HEK293 (cell line): ENCODE results near the gene LRFN2.

ENCODE experiments used
- CTCF ChIA-PET: fragments of 350-600 bp; formaldehyde crosslinking; extraction: SDS; loops from one replicate; lab custom pipeline; 2021; ENCODE audit warnings: antibody characterized with exemption; lab: Yijun Ruan, JAX
- POLR2A ChIA-PET: fragments of 300-600 bp; formaldehyde crosslinking; extraction: SDS; loops from one replicate; lab custom pipeline; 2020; ENCODE audit warnings: antibody characterized with exemption, inconsistent platforms; lab: Yijun Ruan, JAX
- H3K27ac ChIP-seq: fragments of 200-500 bp; sonication (Bioruptor generic); 2 replicates; pipeline ENCODE4 v1.5.1; 2014; ENCODE audit warnings: low read depth, low read length, control low read depth, inconsistent platforms; ENCODE audit errors: extremely low read depth
- H3K36me3 ChIP-seq, 2 experiments: fragments of 200-500 bp in 1 of 2; sonication (Bioruptor generic) in 1 of 2; 1 replicate in 1 of 2; 2 replicates in 1 of 2; pipeline ENCODE4 v1.5.1; 2014 to 2017; ENCODE audit warnings: inconsistent platforms in 2 of 2, low read length in 2 of 2; ENCODE audit not compliant: control insufficient read depth in 2 of 2, insufficient read depth in 1 of 2
- H3K4me1 ChIP-seq: fragments of 200-500 bp; sonication (Bioruptor generic); 2 replicates; pipeline ENCODE4 v1.5.1; 2014; ENCODE audit warnings: mild to moderate bottlenecking, low read length, inconsistent platforms; ENCODE audit not compliant: control insufficient read depth, insufficient read depth
- H3K4me3 ChIP-seq: 2 replicates; pipeline ENCODE4 v1.5.1; 2011; ENCODE audit warnings: low read depth, mild to moderate bottlenecking, control low read depth, low read length, moderate library complexity
- H3K9me3 ChIP-seq: fragments of 200-500 bp; sonication (Bioruptor generic); 2 replicates; pipeline ENCODE4 v1.5.1; 2014; ENCODE audit warnings: low read depth, low read length, inconsistent platforms; ENCODE audit not compliant: control insufficient read depth, insufficient read depth
- EGR2 ChIP-seq: fragments of 450-650 bp; formaldehyde crosslinking; IDR thresholded peaks from 2 replicates; pipeline ENCODE4 v1.5.1; 2016; ENCODE audit warnings: low read depth, missing biosample characterization, missing genetic modification characterization
- KLF10 ChIP-seq: fragments of 450-650 bp; IDR thresholded peaks from 2 replicates; pipeline ENCODE4 v1.5.1; 2018; ENCODE audit warnings: missing biosample characterization, mild to moderate bottlenecking, missing genetic modification characterization
- MYNN ChIP-seq: fragments of 450-650 bp; formaldehyde crosslinking; IDR thresholded peaks from 2 replicates; pipeline ENCODE4 v1.5.1; 2016; ENCODE audit warnings: missing biosample characterization, missing genetic modification characterization, borderline replicate concordance
- OVOL3 ChIP-seq: fragments of 450-650 bp; formaldehyde crosslinking; IDR thresholded peaks from 2 replicates; pipeline ENCODE4 v1.5.1; 2016; ENCODE audit warnings: missing biosample characterization, missing genetic modification characterization
- PRDM1 ChIP-seq: fragments of 450-650 bp; formaldehyde crosslinking; IDR thresholded peaks from 2 replicates; pipeline ENCODE4; 2016; ENCODE audit warnings: missing biosample characterization, missing genetic modification characterization
- REPIN1 ChIP-seq: fragments of 450-650 bp; formaldehyde crosslinking; IDR thresholded peaks from 2 replicates; pipeline ENCODE4 v1.5.1; 2017; ENCODE audit warnings: missing biosample characterization, missing genetic modification characterization, low read depth
- SALL2 ChIP-seq: fragments of 450-650 bp; formaldehyde crosslinking; IDR thresholded peaks from 2 replicates; pipeline ENCODE4 v1.5.0; 2017; ENCODE audit warnings: missing biosample characterization, mild to moderate bottlenecking, missing genetic modification characterization, borderline replicate concordance
- TRIM28 ChIP-seq: IDR thresholded peaks from 2 replicates; pipeline ENCODE4 v1.6.1; 2011; ENCODE audit warnings: low read length, control low read depth, borderline replicate concordance
- ZFHX2 ChIP-seq: fragments of 450-650 bp; formaldehyde crosslinking; conservative IDR thresholded peaks from 2 replicates; pipeline ENCODE4 v1.5.1; 2016; ENCODE audit warnings: missing biosample characterization, missing genetic modification characterization
- ZFP37 ChIP-seq: fragments of 450-650 bp; formaldehyde crosslinking; IDR thresholded peaks from 2 replicates; pipeline ENCODE4 v1.5.1; 2016; ENCODE audit warnings: missing biosample characterization, missing genetic modification characterization
- ZFP69B ChIP-seq: fragments of 450-650 bp; formaldehyde crosslinking; IDR thresholded peaks from 2 replicates; pipeline ENCODE4 v1.5.1; 2016; ENCODE audit warnings: missing biosample characterization, missing genetic modification characterization
- ZNF175 ChIP-seq: fragments of 450-650 bp; formaldehyde crosslinking; IDR thresholded peaks from 2 replicates; pipeline ENCODE4 v1.5.1; 2016; ENCODE audit warnings: missing biosample characterization, missing genetic modification characterization
- ZNF311 ChIP-seq: fragments of 450-650 bp; formaldehyde crosslinking; IDR thresholded peaks from 2 replicates; pipeline ENCODE4 v1.5.1; 2017; ENCODE audit warnings: missing biosample characterization, missing genetic modification characterization, borderline replicate concordance
- ZNF335 ChIP-seq: fragments of 450-650 bp; formaldehyde crosslinking; conservative IDR thresholded peaks from 2 replicates; pipeline ENCODE4 v1.5.1; 2016; ENCODE audit warnings: missing biosample characterization, missing genetic modification characterization
- ZNF341 ChIP-seq: fragments of 450-650 bp; formaldehyde crosslinking; IDR thresholded peaks from 2 replicates; pipeline ENCODE4; 2016; ENCODE audit warnings: low read depth, missing biosample characterization, missing genetic modification characterization
- ZNF37A ChIP-seq: fragments of 450-650 bp; IDR thresholded peaks from 2 replicates; pipeline ENCODE4 v1.5.1; 2018; ENCODE audit warnings: missing biosample characterization, missing genetic modification characterization
- ZNF426 ChIP-seq: fragments of 450-650 bp; formaldehyde crosslinking; IDR thresholded peaks from 2 replicates; pipeline ENCODE4 v1.5.1; 2017; ENCODE audit warnings: missing biosample characterization, missing genetic modification characterization, mild to moderate bottlenecking, inconsistent platforms, moderate library complexity
- ZNF48 ChIP-seq: fragments of 450-650 bp; formaldehyde crosslinking; IDR thresholded peaks from 2 replicates; pipeline ENCODE4 v1.5.1; 2016; ENCODE audit warnings: missing biosample characterization, missing genetic modification characterization
- ZNF501 ChIP-seq: fragments of 450-650 bp; formaldehyde crosslinking; IDR thresholded peaks from 2 replicates; pipeline ENCODE4 v1.5.1; 2016; ENCODE audit warnings: missing biosample characterization, missing genetic modification characterization
- ZNF548 ChIP-seq: fragments of 450-650 bp; formaldehyde crosslinking; IDR thresholded peaks from 2 replicates; pipeline ENCODE4 v1.5.1; 2016; ENCODE audit warnings: missing biosample characterization, missing genetic modification characterization
- ZNF560 ChIP-seq: fragments of 450-650 bp; formaldehyde crosslinking; IDR thresholded peaks from 2 replicates; pipeline ENCODE4 v1.5.1; 2017; ENCODE audit warnings: missing biosample characterization, missing genetic modification characterization, borderline replicate concordance
- ZNF843 ChIP-seq: fragments of 450-650 bp; formaldehyde crosslinking; IDR thresholded peaks from 2 replicates; pipeline ENCODE4 v1.5.1; 2016; ENCODE audit warnings: missing biosample characterization, missing genetic modification characterization
- TF ChIP-seq, protein P1 (sequence below): fragments of 450-650 bp; formaldehyde crosslinking; IDR thresholded peaks from 2 replicates; pipeline ENCODE4 v1.5.1; 2016; ENCODE audit warnings: missing biosample characterization, missing genetic modification characterization
- TF ChIP-seq, protein P2 (sequence below): fragments of 450-650 bp; formaldehyde crosslinking; IDR thresholded peaks from 2 replicates; pipeline ENCODE4 v1.5.1; 2016; ENCODE audit warnings: missing biosample characterization, missing genetic modification characterization
- TF ChIP-seq, protein P3 (sequence below): sonication (generic); formaldehyde crosslinking; IDR thresholded peaks from 2 replicates; pipeline ENCODE4 v1.8.1; 2022; ENCODE audit warnings: mild to moderate bottlenecking, moderate library complexity, missing genetic modification reagents
- TF ChIP-seq, protein P4 (sequence below): fragments of 450-650 bp; formaldehyde crosslinking; optimal IDR thresholded peaks from 2 replicates; pipeline ENCODE3; 2016; ENCODE audit warnings: missing biosample characterization, mild to moderate bottlenecking, missing genetic modification characterization
- TF ChIP-seq, protein P5 (sequence below): fragments of 450-650 bp; formaldehyde crosslinking; IDR thresholded peaks from 2 replicates; pipeline ENCODE4 v1.5.1; 2016; ENCODE audit warnings: missing biosample characterization, missing genetic modification characterization

The LRFN2 gene

DNA sequence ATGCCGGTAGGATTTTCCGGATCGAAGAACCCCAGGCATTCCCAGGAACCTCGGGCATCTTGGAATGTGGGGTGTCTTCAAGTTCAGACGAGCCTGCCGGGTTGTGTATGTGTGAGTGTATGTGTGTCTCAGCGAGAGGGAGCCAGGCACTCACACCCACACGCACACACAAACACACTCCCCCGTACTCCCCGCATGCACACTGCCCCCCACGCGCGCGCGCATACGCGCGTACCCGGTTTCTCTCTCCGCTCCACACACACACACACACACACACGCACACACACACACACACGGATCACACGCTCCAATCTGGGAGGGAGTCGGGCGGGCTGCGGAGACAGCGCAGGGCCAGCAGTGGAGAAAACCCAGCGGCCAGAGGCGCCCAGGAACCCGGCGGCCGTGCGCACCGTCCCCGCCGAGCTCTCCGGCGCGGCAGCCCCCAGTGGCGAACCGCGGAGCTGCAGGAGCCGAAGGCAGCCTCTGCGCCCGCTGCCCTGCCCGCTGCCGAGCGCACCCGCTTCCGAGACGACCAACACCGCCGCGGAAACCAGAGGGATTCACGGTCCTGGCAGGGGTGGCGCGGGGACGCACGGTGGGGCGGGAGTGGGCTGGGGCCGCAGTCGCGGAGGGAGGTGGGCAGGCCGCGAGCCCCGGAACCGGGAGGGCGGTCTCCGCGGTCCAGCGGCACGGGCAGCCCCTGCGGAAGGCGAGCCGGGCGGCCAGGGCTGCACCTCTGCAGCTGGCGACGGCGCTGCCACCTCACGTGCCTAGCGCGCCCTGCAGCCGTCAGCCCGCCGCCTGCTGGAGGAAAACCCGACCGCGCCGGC, at the start of gene LRFN2:
Gene LRFN2, minus strand, starts transcription at position 125 of the 830 bp plus-strand sequence.
- Histone ChIP-seq H3K9me3 (no peaks in the 10 kb centered on the region), H3K27ac (no peak within 1 kb of the TSS; the same call in 1 of the 2 replicates), H3K4me1 (no peaks in the 10 kb centered on the region; the same call in 1 of the 2 replicates), H3K4me3 (peak within 1 kb of the TSS; percentile 55), H3K36me3 (no peaks in the 10 kb centered on the region)
- CTCF ChIA-PET, result interaction anchor here (0.5 to 2.4 kb wide), 23 partner anchors 8 to 1103 kb away, joined by 3 to 15 read pairs (median 3); no protein-coding TSS in a partner anchor
- POLR2A ChIA-PET, result no interaction called here
- TF ChIP-seq, protein P1, sequence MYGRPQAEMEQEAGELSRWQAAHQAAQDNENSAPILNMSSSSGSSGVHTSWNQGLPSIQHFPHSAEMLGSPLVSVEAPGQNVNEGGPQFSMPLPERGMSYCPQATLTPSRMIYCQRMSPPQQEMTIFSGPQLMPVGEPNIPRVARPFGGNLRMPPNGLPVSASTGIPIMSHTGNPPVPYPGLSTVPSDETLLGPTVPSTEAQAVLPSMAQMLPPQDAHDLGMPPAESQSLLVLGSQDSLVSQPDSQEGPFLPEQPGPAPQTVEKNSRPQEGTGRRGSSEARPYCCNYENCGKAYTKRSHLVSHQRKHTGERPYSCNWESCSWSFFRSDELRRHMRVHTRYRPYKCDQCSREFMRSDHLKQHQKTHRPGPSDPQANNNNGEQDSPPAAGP, result peak; percentile 77; the same call in 1 of the 2 replicates
- TF ChIP-seq TRIM28 (no peak), PRDM1 (peak; percentile 44; the same call in 1 of the 2 replicates), OVOL3 (tag by site-specific recombination) (no peak), ZNF560 (tag by site-specific recombination) (no peak), KLF10 (tag by site-specific recombination) (peak; percentile 36; the same call in 1 of the 2 replicates), ZNF175 (tag by site-specific recombination) (no peak), ZNF843 (tag by site-specific recombination) (peak; percentile 49; the same call in 1 of the 2 replicates), ZFP69B (tag by site-specific recombination) (peak; percentile 85), MYNN (tag by site-specific recombination) (0 out of 2 replicates have a peak, but pooled peaks have one; percentile 36), SALL2 (tag by site-specific recombination) (peak; percentile 86; the same call in 1 of the 2 replicates), ZNF48 (tag by site-specific recombination) (no peak), ZNF335 (tag by site-specific recombination) (peak; percentile 95), ZNF501 (peak; percentile 82; the same call in 1 of the 2 replicates), REPIN1 (0 out of 2 replicates have a peak, but pooled peaks have one; percentile 59), ZFHX2 (tag by site-specific recombination) (peak; percentile 99), ZNF311 (tag by site-specific recombination) (no peak), ZNF548 (tag by site-specific recombination) (peak; percentile 54; the same call in 1 of the 2 replicates), ZFP37 (tag by site-specific recombination) (peak; percentile 95), EGR2 (tag by site-specific recombination) (peak; percentile 98), ZNF426 (tag by site-specific recombination) (no peak), ZNF37A (tag by site-specific recombination) (no peak), ZNF341 (peak; percentile 91)
- TF ChIP-seq, protein P2, sequence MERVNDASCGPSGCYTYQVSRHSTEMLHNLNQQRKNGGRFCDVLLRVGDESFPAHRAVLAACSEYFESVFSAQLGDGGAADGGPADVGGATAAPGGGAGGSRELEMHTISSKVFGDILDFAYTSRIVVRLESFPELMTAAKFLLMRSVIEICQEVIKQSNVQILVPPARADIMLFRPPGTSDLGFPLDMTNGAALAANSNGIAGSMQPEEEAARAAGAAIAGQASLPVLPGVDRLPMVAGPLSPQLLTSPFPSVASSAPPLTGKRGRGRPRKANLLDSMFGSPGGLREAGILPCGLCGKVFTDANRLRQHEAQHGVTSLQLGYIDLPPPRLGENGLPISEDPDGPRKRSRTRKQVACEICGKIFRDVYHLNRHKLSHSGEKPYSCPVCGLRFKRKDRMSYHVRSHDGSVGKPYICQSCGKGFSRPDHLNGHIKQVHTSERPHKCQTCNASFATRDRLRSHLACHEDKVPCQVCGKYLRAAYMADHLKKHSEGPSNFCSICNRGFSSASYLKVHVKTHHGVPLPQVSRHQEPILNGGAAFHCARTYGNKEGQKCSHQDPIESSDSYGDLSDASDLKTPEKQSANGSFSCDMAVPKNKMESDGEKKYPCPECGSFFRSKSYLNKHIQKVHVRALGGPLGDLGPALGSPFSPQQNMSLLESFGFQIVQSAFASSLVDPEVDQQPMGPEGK (tag by site-specific recombination), result peak; percentile 93
- TF ChIP-seq, protein P3, sequence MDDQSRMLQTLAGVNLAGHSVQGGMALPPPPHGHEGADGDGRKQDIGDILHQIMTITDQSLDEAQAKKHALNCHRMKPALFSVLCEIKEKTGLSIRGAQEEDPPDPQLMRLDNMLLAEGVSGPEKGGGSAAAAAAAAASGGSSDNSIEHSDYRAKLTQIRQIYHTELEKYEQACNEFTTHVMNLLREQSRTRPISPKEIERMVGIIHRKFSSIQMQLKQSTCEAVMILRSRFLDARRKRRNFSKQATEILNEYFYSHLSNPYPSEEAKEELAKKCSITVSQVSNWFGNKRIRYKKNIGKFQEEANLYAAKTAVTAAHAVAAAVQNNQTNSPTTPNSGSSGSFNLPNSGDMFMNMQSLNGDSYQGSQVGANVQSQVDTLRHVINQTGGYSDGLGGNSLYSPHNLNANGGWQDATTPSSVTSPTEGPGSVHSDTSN, result peak; percentile 85
- TF ChIP-seq, protein P4, sequence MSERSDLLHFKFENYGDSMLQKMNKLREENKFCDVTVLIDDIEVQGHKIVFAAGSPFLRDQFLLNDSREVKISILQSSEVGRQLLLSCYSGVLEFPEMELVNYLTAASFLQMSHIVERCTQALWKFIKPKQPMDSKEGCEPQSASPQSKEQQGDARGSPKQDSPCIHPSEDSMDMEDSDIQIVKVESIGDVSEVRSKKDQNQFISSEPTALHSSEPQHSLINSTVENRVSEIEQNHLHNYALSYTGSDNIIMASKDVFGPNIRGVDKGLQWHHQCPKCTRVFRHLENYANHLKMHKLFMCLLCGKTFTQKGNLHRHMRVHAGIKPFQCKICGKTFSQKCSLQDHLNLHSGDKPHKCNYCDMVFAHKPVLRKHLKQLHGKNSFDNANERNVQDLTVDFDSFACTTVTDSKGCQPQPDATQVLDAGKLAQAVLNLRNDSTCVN (tag by site-specific recombination), result peak; percentile 100
- TF ChIP-seq, protein P5, sequence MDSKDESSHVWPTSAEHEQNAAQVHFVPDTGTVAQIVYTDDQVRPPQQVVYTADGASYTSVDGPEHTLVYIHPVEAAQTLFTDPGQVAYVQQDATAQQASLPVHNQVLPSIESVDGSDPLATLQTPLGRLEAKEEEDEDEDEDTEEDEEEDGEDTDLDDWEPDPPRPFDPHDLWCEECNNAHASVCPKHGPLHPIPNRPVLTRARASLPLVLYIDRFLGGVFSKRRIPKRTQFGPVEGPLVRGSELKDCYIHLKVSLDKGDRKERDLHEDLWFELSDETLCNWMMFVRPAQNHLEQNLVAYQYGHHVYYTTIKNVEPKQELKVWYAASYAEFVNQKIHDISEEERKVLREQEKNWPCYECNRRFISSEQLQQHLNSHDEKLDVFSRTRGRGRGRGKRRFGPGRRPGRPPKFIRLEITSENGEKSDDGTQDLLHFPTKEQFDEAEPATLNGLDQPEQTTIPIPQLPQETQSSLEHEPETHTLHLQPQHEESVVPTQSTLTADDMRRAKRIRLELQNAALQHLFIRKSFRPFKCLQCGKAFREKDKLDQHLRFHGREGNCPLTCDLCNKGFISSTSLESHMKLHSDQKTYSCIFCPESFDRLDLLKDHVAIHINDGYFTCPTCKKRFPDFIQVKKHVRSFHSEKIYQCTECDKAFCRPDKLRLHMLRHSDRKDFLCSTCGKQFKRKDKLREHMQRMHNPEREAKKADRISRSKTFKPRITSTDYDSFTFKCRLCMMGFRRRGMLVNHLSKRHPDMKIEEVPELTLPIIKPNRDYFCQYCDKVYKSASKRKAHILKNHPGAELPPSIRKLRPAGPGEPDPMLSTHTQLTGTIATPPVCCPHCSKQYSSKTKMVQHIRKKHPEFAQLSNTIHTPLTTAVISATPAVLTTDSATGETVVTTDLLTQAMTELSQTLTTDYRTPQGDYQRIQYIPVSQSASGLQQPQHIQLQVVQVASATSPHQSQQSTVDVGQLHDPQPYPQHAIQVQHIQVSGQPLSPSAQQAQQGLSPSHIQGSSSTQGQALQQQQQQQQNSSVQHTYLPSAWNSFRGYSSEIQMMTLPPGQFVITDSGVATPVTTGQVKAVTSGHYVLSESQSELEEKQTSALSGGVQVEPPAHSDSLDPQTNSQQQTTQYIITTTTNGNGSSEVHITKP, result peak; percentile 51; the same call in 1 of the 2 replicates
